GM21737 (cell line): Measurements from ENCODE around the gene MRPL37.

Experiments used
- ATAC-seq: cut with Tn5 transposase; IDR thresholded peaks from one replicate; pipeline ENCODE4 v1.9.1; 2021; ENCODE audit warnings: mild to moderate bottlenecking, moderate library complexity; ENCODE audit not compliant: unreplicated experiment

Gene MRPL37

DNA sequence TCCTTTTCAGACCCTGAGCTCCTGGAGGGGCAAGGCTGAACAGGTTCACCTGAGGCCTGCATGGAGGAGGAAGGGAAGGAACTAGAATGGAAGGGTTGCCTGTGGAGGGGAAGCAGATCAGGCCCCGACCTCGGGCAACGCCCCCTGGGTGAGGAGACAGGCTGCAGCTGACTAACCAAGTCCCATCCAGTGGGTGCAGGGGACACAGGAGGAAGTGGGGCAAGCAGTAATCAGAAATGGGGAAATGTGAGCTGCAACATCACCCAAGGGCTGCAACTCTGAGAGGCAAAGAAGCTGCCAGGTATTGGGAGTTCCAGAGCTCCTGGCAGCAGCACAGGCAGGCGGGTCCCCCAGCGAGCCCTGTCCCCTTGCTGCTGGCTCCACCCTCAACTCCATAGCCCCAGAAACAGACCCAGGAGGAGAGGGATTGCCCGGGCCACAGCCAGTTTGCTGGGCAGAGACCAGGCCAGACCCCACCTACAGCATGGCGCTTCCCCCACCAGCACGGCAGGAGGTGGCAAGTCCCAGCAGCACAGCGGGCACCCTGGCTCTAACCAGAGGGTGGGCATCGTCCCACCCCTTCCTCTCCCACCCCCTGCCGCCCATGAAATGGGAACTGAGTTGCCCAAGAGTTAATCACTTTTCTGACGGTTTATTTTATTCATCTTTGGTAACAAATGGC, 38.5 kb downstream of the MRPL37 start:
- ATAC-seq, result no peak

DNA sequence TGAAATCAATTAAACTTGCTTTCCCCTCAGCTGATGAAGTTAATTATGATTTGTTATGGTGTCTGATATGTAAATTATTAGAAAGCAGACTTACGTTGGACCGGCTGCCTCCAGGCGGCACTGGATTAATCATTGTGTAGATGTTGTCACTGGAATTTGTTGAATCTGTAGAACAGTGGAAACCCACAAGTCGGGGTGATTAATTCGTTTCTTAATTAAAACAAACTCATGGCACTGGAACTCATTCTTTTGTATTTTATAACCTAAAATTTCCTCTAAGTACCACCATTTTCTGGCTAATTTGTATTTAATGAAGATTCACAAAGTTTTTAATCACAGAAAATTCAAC, 39.0 kb downstream of the MRPL37 start:
- ATAC-seq, result no peak

DNA sequence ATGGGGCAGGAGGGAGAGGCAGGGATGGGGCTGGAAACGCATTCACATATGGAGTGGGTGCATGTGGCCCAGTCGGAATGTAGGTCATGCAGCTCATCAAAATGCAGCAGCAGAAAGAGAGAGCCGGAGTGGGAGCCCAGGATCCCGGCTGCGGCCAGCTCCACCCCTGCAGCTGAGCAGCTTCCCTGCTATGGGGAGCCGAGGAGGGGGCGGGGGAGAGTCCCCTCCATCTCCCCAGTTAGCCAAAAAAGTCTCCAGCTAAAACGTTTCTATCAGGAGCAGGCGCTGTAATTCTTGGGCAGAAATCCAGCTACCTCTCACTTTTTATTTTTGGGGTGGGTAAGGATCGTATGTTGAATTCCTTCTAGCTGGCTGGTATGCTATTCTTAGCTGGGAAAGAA, 39.7 kb downstream of the MRPL37 start:
- ATAC-seq, result no peak

DNA sequence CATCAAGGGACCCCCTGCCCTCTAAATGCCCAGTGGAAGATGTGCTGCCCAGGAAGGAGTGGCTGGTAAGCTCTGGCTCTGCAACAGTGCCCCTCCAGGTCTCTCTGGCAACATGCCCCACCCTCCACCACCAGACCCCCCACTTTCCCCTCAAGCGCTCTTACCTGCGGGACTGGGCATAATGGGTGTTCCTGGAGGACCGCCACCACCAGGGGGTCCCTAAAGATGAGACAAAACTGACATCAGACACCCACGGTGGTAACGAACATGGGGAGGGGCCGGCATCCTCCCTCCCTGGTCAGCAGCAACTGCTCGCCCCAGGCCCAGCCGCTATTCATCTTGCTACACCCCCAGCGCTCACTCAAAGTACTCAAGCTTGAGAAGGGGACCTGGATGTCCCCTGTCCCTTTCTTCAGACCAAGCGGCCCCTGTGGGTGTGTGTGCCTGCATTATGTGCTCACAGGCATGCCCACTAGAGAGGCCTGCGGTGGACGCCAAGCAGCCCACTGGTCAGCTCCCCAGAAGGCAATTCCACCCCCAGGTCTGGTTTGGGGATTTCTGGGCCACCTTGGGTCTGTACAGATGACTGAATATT, 40.9 kb downstream of the MRPL37 start:
- ATAC-seq, result no peak

DNA sequence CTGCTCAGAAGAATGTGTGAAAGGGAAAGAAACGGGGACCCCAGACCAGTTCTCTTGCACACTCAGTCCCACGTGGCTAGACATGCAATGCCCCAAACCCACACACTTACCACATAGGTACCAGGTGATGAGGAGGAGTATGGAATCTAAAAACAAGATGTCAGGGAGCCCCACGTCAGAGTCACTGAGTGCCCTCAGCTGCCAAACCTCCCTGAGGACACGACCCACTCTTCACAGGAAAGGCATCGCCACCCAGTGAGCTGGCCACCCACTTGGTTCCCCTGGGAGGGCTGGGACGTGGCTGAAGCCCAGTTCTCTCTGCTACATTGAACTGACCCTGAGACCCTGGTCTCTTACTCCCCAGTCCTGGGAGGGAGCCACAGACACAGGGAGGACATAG, 41.4 kb downstream of the MRPL37 start:
- ATAC-seq, result no peak

DNA sequence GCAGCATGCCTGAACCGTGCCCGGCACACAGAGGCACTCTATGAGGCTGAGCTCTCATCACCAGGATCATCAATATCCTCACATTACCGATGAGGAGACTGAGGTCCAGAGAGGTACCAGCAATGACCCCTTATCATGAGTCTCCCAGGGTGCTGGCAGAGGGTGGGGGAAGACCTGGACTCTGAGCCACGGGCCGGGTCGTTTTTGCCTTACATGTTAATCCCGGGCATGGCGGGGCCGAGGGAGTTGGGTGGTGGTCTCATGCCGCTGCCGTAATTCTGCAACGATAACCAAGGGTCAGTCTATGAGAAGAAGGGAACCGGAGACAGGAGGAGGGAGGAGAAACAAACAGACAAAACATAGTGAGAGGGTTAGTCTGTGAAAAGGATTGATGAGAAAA, 43.1 kb downstream of the MRPL37 start:
- ATAC-seq, result no peak

DNA sequence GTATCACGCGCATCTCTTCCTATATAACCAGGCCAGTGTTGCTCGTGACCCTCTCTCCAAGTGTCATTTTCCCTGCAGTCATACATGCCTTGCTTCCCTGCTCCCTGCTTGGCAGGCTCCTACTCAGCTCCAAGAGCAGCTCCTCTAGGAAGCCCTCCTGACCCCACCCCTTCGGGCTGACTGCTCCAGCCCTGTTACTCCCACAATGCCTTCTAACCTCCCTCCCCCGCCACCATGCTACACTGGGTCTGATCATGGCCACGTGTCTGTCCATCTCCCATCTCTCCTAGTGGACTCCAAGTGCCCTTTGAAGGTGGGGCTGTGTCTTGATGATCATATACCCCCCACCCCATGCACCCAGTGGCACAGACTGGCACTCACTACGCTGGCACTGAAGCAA, 44.7 kb downstream of the MRPL37 start:
- no peak for ATAC-seq

DNA sequence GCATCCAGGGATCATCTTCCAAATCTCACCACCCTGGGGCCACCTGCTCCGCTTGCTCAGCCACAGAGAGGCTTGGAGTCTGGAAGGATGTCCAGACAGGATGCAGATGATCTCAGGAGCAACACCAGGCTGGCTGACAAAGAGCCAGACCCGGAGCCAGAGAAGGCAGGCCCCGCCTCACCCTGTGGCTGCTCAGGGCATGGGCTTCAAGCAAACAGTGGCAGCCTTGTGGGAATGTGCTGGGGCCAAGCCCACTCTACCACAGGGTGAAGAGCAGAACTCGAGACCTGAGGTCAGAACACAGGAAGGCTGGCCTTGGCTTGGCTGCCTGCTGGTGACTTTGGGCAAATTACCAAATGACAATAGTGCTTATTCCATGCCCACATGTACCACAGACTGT, 45.5 kb downstream of the MRPL37 start:
- no peak for ATAC-seq

DNA sequence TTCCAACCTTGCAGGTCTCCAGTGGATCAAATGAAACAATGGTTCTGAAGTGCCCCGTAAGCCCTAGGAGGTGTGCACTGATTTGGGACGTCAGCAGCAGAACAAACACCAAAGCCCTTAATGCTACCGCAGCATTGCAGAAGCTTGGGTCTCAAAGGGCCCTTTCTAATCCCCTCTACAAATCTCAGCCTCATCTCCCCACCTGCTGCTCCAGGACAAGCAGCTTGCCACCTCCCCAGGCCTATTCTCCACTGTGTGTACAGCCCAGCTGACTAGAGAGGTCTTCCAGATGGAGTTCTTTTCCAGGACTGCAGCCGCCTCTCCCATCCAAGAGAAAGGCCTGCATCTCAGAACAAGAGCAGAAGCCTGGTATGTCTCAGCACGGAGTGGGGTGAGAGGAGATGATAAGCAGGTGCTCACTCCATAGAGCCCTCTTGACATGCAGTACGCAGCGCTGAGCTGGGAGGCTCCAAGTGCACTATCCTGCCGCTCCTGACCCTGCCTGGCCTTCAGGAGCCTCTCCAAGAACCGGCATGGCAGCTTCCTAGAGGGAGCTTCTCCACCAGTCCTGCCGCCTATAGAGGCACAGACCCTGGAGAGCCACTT, 46.3 kb downstream of the MRPL37 start:
- ATAC-seq, result no peak

DNA sequence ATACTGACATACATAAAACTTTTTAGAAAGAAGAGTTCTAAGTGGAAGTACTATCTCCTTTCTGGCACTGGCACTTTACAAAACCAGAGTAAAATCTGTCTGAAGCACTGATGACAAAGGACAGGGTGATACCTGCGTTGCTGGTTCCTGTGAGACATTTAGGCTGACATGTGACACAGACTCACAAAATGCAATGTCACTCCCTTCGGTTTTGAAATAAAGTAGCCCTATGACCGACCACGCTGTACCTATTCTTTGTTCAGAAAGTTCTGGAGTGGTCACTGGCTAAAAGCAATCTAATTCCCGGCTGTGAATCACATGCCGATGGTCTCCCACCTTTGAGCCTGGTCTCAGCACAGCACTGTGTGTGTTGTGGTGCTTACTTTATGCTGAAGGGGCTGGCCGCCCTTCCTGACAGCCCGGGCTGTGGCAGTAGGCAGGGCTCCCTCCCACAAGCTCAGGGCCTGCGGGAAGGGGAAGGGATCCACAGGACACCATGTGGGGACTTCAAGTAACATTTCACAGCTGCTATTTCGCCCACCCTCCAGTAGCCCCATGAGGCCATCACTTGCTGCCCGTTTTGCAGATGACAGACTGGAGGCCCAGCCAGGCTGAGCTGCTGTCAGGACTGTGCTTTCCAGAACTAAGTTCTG, 48.0 kb downstream of the MRPL37 start:
- ATAC-seq, result no peak

DNA sequence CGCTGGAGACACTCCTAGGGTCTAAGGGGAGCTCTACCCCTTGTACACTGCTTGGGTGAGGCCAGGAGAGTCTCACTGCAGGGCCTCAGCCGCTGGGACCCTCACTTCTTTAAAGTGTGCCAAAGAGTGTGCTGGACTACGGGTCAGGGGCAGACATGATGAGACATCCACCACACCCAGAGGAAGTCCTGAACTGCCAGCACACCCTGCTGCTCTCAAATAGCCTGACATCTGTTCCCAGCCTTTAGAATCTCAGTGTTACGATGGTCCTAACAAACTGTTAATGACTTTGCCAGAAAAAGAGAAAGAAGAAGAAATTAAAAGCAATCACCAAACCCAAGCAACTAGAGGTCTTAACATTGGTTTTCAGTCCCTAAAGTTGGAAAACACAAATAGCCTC, 49.0 kb downstream of the MRPL37 start:
- ATAC-seq, result no peak

DNA sequence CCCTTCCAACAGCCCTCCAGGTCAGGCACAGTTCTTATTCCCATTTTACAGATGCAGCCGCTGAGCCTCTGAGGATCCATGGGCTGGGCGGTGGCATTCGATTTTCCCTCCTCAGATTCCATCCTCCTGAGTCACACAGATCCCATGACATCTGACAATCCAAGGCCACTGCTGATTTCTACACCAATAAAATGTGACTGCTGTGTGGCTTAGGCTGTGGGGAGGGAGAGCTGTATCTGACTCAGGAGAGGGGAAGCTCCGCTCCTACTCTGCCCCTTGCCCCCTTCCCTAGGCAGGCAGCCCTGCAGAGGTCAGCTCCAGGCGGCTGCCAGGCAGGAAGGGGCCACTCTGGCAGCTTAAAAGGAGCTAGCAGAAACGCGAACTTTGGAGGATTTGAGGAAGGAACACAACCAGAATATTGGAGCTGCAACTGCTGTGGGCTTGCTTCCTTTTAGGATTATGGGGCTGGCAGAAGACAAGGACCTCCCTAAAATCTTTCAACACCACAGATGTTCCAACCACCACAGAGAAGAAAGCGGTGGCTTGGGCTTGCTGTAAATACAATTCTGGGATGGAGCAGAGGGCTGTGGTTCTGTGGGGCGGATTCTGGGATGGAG, 50.0 kb downstream of the MRPL37 start:
- ATAC-seq, result no peak

DNA sequence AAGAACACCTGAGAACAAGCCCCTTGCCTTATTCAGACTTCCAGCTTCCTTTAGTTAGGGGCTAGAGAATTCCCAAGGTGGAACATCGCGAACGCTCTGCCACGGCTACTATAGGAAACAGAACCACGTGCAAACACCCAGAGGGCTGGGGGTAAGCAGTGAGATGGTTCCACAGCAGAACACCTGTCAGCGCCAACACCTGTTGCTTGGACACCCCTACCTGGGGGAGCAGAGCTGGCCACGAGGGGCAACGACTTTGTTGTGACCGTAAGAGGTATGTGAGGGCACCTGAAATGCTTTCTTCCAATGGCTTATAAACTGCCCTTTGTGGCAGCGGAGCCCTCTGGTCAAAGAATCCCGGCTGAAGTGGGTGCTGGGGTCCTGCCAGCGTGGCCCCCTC, 50.7 kb downstream of the MRPL37 start:
- ATAC-seq, result no peak

DNA sequence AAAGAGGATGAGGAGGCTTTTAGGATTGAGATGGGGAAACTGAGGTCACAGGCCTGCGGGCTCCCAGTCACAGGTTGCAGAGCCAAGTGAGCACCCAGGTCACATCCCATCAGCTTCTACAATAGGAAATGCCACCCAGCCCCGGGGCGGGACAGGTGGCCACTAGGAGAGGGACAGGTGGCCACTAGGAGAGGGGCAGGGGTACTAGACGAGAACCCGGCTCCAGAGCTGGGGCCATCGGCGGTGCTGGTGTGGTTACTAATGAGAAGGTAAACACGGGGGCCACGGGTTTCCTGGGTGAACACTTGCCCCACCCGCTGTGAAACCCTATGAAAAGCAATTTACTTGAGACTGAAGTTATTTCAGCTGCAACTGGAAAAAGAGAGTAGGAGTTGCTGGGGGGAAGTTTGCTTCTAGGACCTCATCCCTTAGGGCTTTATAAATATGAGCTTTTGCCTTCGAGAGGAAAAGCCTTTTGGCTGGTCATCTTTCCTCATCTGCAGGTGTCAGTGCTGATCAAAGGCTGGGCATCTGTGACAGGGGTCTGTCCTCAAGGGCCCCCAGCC, 52.5 kb downstream of the MRPL37 start:
- no peak for ATAC-seq

DNA sequence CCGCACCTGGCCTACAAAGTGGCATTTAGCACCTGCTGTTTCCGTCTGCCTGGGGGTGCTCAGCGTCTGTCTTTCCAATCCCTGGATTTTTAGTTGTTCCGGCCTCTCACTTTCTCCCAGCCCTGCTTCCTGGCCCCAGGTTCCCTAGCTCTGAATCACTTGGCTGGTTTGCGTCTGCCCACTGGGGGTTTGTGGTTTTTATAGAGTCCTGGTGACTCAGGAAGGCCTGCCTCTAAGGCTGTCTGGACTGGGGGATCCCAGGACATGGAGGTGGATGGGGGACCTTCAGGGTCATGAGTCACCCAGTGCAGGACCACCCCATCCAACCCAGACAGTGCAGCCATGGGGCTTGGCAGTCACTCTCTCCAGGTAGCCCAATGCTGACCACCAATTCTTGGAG, 53.5 kb downstream of the MRPL37 start:
- ATAC-seq, result no peak

DNA sequence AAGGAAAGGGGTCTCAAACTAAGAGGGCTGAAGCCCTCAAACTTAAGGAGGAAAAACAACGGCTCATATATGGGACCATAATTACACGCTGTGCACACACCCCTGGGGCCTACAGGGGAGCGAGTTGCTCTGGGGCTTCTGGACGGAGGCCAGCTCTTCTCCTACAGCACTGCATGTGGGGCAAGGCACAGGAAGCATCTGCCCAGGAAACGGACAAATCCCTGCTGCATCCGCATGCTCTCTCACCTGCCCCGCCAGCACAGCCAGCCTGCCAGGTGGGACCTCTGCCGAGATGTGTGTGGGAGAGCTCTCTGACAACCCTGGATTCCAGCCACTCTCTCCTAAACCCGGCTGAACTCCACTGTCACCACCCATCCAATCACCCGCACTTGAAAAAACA, 54.1 kb downstream of the MRPL37 start:
- no peak for ATAC-seq

DNA sequence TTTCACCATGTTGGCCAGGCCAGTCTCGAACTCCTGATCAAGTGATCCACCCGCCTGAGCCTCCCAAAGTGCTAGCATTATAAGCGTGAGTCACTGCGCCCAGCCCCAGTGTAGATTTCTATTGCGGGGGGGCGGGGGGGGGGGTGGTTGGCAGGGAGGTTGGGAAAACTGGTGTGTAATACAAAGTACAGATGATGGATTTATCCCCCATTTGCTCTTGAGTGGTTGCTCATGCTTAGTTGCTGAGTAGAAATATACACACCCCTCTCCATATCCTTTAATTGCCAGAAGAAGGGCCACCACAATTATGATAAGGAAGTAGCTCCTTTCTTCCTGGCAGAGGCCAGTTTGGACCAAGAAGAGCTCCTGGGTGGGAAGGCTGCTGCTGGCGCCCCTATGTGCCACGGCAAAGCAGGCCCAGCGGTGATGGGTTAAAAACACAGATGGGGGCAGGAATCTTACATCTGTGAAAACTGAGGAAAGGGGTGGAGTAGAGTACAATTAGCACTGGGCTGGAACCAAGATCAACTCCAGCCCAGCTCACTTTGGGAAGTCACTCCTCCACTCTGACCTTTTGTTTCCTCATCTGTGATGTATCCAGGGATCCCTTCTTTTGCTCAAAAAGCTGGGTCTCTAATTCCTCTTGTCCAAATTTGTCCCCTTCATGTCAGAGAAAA, 55.2 kb downstream of the MRPL37 start:
- ATAC-seq, result no peak

DNA sequence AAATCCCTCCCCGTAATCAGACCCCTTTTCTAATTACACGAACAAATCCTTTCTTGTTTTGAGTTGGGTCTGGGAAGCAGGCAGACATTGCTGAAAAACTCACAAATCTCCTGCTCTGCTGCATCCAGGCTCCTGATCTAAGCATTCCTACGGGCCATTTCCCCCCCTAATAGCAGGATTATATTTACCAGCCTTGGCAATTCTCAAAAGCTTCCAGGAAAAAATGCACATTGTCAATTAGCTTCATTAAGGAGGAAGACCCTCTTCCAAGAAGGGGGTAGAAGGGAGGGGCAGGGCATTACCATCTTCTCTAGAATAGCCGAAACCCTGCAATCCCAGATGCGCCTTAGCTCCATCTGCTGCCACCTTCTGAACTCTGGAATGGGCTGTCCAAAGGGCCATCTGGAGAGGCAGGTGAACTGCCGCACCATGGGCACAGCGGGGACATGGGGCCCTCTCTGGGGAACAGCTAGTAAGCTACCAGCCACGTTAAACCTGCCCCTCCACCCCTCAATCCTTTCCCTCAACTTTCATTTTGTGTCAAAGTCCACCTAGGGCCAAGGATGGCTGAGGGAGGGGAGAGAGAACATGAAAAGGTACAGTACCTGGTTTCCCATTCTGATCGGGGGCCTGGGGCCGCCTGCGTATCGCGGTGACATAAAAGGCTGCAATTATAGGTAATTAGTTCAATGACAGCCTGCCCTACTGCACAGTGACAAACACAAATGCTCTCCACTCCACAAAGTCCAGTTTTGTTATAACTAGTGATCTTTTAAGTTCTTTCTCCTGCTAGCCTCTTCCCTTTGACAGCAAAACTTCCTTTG, 56.8 kb downstream of the MRPL37 start:
- ATAC-seq, result no peak

DNA sequence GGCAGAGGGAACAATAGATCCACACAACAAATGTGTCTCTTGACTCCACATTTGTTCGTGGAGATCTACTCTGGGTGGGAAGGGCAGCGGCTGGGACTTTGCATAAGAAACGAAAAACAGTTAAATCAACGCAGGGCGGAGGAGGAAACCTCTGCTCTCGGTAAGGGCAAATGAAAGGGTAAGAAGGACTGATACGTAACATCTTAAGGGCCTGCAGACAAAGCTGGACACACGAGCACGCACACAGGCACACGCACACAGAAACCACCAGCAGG, 57.3 kb downstream of the MRPL37 start:
- no peak for ATAC-seq

DNA sequence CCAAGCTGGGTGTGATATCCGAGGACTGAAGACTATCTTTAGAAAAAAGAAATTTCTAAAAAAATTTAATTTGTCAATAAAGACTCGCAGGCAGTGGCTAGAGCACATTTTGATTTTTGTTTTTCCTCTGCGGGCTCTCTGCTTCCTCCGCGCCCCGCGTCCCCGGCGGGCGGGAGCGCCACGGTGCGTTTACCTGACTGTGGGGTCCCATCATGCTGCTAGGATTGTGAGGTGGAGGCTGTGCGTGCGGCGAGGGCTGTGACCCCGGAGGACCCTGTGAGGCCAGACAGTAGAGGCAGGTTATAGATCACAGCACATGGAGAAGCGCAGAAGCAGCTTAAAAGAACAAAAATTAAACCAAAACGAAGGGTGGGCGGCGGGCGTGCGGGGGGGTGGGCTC, 57.9 kb downstream of the MRPL37 start:
- no peak for ATAC-seq
